Keratinocyte (primary cell): ENCODE results near the gene PDE9A.

Experiments used
- CTCF ChIP-seq, 3 experiments: IDR thresholded peaks in 1 of 3; conservative IDR thresholded peaks in 1 of 3; optimal IDR thresholded peaks in 1 of 3; 2 replicates in 2 of 3; 3 replicates in 1 of 3; pipeline versions ENCODE3 to v1.5.1; 2011; ENCODE audit warnings: low read length in 3 of 3, mild to moderate bottlenecking in 3 of 3, moderate library complexity in 2 of 3, control low read depth in 1 of 3, inconsistent platforms in 1 of 3; ENCODE audit not compliant: insufficient read depth in 2 of 3; ENCODE audit errors: extremely low read depth in 1 of 3
- EZH2 ChIP-seq: IDR thresholded peaks from one replicate; pipeline ENCODE4 v1.6.1; 2012; ENCODE audit warnings: inconsistent platforms, mild to moderate bottlenecking, low read length, moderate library complexity

- TF ChIP-seq CTCF (optimal IDR thresholded peaks at IDR 0.05 in 1 of 3, IDR thresholded peaks at IDR 0.05 in 1 of 3, conservative IDR thresholded peaks at IDR 0.05 in 1 of 3; ENCODE audit: extremely low read depth in 1 of 3, insufficient read depth in 2 of 3, low read length in 3 of 3) (no peak), EZH2 (no peak)
Observed at GRCh38 chr21:42722808-42723473, 69.5 kb downstream of the PDE9A start.
